NCI-H460 (cell line): ENCODE results near the gene PIP5KL1. TPM values are rescaled to one million over a fixed set of nuclear protein-coding genes. Genes with fewer than 3 reads are reported as not detected.

Source experiments
- DNase-seq: peaks from one replicate; pipeline ENCODE4 v3.0.0-alpha.2; 2016; ENCODE audit warnings: low read depth; ENCODE audit errors: extremely low read depth
- polyA plus RNA-seq: library from polyadenylated mRNA; depleted of rRNA; stranded (reverse); fragments of >200 nt; gene quantifications from 2 replicates; pipeline ENCODE4 v1.2.3, GENCODE V29; 2014; cell fraction: nucleus; rRNA removed
- total RNA-seq: library from RNA; depleted of rRNA; stranded (reverse); fragments of >200 nt; shearing (Covaris generic); gene quantifications from 2 replicates; pipeline ENCODE4 v1.2.3, GENCODE V29; 2014; rRNA removed

Gene PIP5KL1
- 2.8 and 4.5 TPM in 2 replicates for total RNA-seq
- 41.2 and 50.3 TPM in 2 replicates for polyA plus RNA-seq

GRCh38 chr9:127930231-127931091, at the start of gene PIP5KL1:
TSS of gene PIP5KL1 (minus strand) at chr9:127930777. CDS start at chr9:127930752, 25 bp downstream.
- peak; percentile 81 for DNase-seq

- DNase-seq = no peak
Observed at GRCh38 chr9:127980060-127980705, 49.6 kb upstream of the PIP5KL1 start.

GRCh38 chr9:127979333-127980059, 48.9 kb upstream of the PIP5KL1 start:
- no peak for DNase-seq

- DNase-seq = no peak
Observed at GRCh38 chr9:127979015-127979332, 48.4 kb upstream of the PIP5KL1 start.

GRCh38 chr9:127977884-127978647, 47.5 kb upstream of the PIP5KL1 start:
- DNase-seq = no peak

- DNase-seq = no peak
Observed at GRCh38 chr9:127977009-127977883, 46.7 kb upstream of the PIP5KL1 start.

- no peak for DNase-seq
Observed at GRCh38 chr9:127976498-127976897, 45.9 kb upstream of the PIP5KL1 start.

GRCh38 chr9:127975376-127976315, 45.1 kb upstream of the PIP5KL1 start:
- DNase-seq = no peak

GRCh38 chr9:127974769-127975261, 44.2 kb upstream of the PIP5KL1 start:
- no peak for DNase-seq

GRCh38 chr9:127974001-127974768, 43.6 kb upstream of the PIP5KL1 start:
- no peak for DNase-seq

GRCh38 chr9:127973169-127974000, 42.8 kb upstream of the PIP5KL1 start:
- no peak for DNase-seq

GRCh38 chr9:127972236-127972871, 41.8 kb upstream of the PIP5KL1 start:
- no peak for DNase-seq

- DNase-seq = no peak
Observed at GRCh38 chr9:127971357-127972235, 41.0 kb upstream of the PIP5KL1 start.

- no peak for DNase-seq
Observed at GRCh38 chr9:127970401-127971313, 40.1 kb upstream of the PIP5KL1 start.
